Fibroblast of peridontal ligament (primary cell): Measurements from ENCODE around the gene MTERF4.

Experiments
- DNase-seq: peaks from one replicate; pipeline ENCODE4 v3.0.0-alpha.2; 2010; ENCODE audit errors: extremely low read depth

MTERF4 gene

DNA sequence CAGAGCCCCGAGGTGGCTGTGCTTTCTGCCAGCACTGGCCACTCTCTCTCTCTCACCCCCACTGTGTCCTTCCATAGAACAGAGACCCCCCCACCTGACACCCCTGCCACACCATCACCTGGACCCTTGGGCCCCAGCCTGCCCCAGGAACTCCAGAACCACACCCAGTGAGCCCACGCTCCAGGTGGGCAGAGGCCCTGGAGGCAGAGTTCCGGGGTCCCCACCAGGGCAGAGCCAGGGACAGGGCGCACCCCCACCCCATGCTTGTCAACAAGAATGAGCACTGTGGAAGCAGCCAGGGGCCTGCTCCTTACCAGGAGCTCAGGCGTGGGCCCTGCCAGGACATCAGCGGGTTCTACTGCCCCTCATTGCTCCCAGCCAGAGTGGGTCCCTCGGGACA lies 32.6 kb upstream of the MTERF4 start:
- DNase-seq = no peak

DNA sequence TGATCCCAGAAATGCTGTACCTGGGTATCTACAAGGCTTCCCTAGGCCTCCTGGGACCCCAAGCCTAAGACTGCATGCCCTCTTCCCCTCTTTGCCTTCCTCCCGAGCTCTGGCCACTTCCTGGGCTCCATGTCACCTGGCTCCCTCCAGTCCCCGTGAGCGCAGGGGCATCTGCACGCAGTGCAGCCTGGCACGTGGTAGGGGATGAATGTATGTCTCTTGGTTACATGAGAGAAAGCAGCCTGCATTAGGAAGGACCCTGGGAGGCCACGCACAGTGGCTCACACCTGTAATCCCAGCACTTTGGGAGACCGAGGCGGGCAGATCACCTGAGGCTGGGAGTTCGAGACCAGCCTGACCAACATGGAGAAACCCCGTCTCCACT lies 31.3 kb upstream of the MTERF4 start:
- DNase-seq = no peak

- no peak for DNase-seq
Observed at GRCh38 chr2:241132538-241133435, 30.7 kb upstream of the MTERF4 start.

DNA sequence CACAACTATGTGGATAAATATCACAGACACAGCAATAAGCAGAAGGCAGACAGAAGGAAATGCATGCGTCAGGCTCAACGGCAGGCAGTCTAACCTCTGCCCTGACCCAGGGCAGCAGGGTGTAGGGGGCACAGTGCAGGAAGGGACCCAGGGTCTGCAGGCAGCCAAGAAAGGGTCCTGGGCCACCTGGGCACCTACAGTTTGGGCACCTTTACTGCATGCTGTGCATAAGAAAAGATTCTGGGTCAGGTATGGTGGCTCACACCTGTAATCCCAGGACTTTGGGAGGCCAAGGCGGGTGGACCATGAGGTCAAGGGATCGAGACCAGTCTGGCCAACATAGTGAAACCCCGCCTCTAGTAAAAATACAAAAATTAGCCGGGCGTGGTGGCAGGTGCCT lies 29.4 kb upstream of the MTERF4 start:
- no peak for DNase-seq

- DNase-seq = no peak
Observed at GRCh38 chr2:241130316-241130715, 28.2 kb upstream of the MTERF4 start.

DNA sequence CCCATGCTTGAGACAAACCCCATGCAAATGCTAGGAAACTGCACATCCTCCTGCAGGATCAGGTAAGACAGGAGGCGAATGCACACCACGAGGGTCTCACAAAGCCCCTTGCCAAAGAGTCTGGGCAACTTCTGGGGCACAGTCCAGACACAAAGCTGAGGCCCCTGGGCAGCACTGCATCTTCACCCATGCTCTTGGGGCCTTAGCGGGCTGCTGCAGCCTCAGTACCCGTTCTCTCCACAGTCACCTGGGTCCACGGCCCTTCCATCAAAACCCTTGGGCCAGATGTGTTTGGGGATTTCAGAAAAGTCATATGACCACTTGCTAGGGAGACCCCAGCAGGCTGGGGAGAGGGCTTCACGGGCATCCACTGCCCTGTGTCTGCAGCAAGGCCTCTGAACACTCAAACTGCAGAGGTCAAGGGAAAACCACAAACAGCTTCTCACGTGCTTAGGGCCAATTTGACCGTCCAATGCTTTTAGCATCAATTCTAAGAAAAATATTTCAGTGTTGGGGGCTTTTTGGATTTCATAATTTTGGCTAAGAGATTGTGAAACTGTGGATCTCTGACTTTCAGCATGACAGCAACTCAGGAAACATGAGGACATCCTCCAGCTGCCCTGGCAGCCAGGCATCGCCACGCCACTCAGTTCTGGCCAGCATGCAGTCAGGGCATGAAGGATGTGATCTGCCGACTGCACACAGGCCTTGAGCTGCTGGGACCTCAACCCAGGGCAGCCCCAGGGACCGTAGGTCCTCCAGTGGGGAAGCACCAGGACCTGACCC lies 27.2 kb upstream of the MTERF4 start:
- DNase-seq = no peak

- DNase-seq = no peak
Observed at GRCh38 chr2:241128266-241128665, 26.2 kb upstream of the MTERF4 start.

DNA sequence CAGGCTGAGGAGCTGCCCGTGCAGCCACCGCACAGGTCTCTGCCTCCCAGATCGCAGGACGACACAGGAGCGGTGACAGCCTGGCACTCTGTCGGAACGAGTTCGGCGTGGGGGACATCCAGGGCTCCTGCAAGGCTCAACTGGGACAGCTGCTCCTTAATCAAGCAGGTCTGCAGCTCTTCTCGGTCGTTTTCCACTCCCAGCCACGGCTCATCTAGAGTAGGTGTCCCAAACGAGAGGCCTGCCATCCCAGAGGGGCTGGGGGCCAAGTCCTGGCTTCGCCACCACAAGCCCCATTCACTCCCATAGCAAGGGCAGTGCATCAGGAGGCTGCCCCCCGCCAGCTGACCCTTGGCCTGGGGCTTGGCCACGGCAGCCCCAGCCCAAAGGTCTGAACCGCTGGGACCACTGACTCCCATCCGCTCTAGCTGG lies 24.7 kb upstream of the MTERF4 start:
- no peak for DNase-seq

DNA sequence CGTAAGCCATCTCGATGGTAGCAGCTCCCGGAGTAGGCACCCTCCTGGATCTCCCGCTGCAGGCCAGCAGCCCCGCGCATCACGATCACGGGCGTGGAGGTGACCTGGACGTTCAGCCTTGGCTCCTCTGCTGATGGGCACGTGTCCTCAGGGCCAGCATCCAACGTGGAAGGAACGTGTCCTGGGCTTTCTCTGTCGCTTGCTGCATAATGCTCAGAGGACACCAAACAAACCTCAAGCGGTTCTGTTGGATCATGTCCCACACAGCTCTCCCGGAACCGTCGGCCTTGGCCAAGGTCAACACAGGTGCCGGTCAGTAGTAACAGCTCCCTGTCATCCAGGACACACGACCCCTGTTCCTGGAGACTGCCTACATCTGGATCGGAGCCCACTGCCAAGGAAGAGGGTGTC lies 24.1 kb upstream of the MTERF4 start:
- DNase-seq = no peak

DNA sequence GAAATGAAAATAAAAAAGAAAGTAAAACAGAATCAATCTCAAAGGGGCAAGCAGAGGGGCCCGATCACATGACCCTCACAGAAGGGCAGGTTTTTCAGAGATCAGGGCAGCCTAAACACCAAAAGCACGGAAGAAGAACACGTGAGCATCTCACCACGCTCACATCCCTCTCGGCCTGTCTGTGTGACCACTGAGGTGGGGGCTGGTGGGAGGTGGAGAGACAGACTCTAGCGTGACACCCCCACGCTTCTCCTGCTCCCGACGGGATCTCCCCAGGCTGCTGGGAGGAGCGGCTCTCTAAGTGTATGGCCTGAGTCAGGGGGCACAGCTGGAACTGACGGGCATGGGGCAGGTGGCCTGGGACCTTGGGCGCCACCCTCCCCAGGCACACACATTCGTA lies 23.5 kb upstream of the MTERF4 start:
- DNase-seq = no peak

GRCh38 chr2:241123816-241124536 lies 21.9 kb upstream of the MTERF4 start:
- no peak for DNase-seq

DNA sequence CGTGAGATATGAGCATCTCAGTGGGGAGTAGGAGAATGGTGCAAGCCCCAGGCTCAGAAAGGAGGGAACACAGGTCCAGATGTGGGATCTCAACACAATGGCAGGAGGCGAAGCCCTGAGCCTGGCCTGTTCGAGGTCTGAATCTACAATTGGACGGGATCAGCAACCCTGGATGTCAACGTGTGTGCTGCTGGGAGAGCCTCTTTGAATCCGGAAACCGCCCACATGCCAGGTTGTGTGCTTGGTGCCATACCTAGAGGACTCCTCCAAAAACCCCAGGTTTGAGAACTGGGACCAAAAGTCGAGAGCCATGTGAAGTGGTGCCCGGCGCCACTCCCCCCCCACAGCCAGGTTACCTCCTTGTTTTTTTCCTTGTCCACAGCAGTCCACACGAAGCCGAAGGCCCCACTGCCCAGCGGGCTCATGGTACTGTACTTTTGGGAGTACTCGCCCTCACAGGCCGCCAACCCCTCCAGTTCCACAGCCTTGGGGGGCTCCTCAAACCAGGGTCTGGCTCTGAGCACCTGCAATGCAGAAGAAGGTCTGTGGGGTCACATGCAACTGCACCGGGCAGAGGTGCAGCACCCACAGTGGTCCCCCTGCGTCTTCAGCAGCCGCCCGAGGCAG lies 20.4 kb upstream of the MTERF4 start:
- no peak for DNase-seq

DNA sequence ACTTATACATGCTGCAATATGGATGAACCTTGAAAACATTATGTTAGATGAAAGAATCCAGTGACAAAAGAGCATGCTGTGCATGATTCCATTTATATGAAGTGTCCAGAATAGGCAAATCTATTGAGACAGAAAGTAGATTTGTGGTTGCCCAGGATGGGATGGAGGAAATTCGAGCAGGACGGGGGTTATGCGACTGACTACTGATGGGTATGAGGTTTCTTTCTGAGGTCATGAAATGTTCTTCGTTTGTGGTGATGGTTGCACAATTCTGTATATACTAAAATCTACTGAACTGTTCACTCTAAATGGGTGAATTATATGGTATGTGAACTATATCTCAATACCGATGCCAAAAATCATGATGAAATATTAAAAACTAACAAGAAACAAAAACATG lies 18.9 kb upstream of the MTERF4 start:
- DNase-seq = no peak

GRCh38 chr2:241120440-241120839 lies 18.4 kb upstream of the MTERF4 start:
- no peak for DNase-seq

- DNase-seq = no peak
Observed at GRCh38 chr2:241118737-241119505, 16.8 kb upstream of the MTERF4 start.

DNA sequence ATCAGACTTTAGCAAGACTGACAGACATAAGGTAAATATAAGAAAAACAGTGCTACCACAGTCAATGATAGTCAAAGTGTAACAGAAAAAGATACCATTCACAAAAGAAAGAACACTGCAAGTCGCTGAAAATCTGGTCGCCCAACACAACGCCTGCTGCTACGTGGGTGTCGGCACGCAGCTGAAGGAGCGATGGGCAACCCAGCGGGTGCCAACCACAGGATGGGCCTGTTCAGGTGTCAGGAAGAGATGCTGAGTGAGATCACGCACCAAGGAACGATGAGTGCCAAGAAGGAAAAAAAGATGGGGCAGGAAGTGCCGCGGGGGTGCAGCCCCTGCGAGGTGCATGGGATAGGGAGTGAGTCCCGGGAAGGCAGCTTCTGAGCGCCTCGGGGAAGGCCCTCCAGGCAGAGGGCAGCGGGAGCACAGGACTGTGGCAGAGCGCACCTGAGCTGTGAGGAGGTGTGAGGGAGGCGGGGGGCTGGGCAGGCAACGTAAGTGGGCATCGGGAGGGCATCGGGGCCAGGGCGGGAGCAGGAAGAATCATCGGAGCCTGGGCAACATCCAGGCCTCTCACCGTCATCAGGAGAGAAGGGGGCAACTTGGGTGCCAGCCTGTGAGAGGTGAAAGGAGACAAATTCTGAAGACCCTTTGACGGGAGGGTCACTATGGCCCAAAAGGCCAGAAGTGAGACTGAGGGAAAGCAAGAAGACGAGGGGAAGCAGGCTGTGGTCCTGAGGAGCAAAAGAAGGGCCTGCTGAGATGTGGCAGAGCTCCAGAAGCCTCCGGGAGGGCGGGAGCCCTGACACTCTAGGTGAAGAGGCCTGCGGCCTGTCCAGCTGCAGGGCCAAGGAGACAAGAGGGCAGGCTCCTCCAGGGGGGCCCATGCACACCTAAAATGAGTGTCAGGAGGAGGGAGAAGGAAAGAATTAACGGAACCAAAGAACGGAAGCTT lies 14.8 kb upstream of the MTERF4 start:
- DNase-seq = no peak

DNA sequence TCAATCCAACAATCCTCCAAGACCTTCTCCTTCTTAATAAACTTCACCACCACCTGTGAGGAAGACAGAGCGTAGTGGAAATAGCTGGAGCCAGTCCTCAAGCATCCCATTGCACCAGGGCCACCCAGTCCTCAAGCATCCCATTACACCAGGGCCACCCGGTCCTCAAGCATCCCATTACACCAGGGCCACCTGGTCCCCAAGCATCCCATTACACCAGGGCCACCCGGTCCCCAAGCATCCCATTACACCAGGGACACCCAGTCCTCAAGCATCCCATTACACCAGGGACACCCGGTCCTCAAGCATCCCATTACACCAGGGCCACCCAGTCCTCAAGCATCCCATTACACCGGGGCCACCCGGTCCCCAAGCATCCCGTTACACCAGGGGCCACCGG lies 13.3 kb upstream of the MTERF4 start:
- no peak for DNase-seq

DNA sequence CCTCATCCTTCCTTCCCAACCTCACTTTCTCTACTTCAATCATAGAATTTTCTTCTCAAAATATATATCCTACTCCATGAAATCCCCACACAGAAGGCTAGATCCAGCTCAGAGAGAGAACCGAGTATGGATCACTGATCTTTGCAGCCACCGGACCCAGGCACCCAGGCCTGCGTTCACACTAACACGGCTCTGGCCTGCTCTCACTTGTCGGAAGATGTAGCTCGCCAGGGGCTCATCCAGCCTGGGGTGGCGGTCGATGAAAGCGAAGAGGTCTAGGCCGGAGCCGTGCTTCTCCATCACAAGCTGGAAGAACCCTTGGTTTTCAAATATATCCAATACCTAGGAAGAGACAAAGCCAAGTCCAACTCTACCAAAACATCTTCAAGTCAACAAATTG lies 12.7 kb upstream of the MTERF4 start:
- DNase-seq = no peak

DNA sequence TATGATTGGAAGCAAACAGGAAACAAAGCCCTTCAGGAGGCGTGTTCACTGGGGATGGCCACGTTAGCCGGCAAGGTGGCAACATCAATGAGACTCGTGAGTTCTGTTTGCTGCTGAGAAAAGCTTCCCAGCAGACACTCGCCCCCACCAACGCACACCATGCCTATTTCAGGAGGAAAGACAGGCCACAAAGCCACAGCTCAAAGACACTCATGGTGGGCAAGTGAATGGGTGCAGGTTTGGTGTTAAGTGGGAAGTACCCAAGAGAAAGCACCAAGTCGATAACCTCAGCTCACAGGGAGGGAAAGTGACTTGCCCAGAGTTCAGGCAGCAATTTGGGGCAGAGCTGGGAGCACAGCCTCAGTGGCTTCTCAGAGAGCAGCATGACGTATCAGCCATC lies 10.5 kb upstream of the MTERF4 start:
- DNase-seq = no peak

DNA sequence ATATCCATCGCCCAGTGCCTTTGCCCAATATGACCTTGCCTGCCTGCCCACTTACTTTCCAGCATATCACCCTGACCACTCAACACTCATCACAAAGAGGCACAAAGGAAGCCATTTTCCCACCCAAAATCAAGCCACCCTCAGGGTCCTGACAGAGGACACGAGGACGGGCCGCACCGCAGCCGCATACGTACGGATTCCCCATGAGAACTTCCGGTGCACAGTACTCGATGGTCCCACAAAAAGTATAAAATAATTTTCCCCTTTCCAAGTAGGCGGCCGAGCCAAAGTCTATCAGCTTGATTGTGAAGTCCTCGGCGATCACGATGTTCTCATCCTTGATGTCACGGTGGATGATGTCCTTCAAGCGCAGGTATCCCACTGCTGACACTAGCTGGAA lies 10.0 kb upstream of the MTERF4 start:
- no peak for DNase-seq
